Cerebellar cortex (tissue), 1 donor: ENCODE data around the gene CPEB1.

Experiments used
- DNase-seq: peaks from one replicate; pipeline ENCODE4 v3.0.0-alpha.2; 2015; ENCODE audit warnings: low spot score

The CPEB1 gene

DNA sequence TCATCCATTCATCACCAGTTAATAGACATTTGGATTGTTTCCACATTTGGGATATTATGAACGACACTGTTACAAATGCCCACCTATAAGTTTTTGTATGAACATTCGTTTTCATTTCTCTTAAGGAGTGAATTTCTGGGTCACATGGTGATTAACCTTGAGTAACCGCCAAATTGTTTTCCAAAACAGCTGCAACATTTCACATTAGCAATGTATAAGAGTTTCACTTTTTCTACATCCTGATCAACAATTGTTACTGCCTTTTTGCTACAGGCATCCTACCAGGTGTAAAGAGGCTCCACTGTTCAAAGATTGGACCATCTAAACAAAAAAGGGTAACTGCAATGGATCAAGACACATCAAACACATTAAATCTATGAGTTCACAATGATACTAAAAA lies 52.0 kb downstream of the CPEB1 start:
- DNase-seq: no peak

- no peak for DNase-seq
These were observed 59.4 kb downstream of the CPEB1 start for GRCh38 chr15:82587805-82588204.

DNA sequence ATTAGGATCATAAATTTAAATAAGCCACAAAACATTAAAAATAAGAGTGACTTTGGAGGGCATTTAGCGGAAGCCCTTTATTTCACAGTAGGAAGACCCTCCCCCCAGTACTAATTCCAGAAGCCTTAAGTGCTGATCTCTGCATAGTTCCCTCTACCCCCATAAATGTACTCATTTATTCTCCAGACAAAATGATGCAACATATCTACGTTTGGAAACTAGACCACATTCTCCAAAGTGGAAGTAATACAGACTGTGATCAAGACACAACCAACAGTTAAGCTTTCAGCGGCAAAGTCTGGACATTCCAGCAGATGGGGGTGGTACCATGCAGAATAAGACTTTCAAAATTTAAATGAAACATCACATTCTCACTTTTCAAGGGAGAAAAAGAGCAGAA lies 62.1 kb downstream of the CPEB1 start:
- DNase-seq: no peak

- no peak for DNase-seq
These were observed 66.5 kb downstream of the CPEB1 start for GRCh38 chr15:82580713-82581112.

DNA sequence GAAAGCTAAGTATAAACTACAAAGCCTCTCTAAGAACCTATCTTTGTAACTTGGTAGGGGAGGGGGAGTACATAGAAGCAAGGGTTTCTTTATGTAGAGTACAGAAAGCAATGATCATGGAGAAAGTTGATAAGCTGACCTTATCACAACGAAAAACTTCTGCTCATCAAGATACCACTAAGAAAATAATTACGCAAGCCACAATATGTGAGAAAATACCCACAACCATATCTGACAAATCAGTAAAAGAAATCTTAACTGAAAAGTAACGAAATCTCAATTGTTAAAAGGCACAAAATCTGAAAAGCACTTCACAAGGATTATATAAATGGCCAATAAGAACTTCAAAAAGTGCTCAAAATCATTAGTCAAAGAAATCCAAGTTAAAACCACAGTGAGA lies 71.8 kb downstream of the CPEB1 start:
- no peak for DNase-seq

- DNase-seq: no peak
These were observed 74.2 kb downstream of the CPEB1 start for GRCh38 chr15:82572986-82573385.

- DNase-seq: peak; percentile 52
These were observed 74.9 kb downstream of the CPEB1 start for GRCh38 chr15:82572311-82572710.

GRCh38 chr15:82571722-82572222 lies 75.4 kb downstream of the CPEB1 start:
- peak; percentile 93 for DNase-seq

GRCh38 chr15:82570721-82571508 lies 76.2 kb downstream of the CPEB1 start:
- peak; percentile 50 for DNase-seq

DNA sequence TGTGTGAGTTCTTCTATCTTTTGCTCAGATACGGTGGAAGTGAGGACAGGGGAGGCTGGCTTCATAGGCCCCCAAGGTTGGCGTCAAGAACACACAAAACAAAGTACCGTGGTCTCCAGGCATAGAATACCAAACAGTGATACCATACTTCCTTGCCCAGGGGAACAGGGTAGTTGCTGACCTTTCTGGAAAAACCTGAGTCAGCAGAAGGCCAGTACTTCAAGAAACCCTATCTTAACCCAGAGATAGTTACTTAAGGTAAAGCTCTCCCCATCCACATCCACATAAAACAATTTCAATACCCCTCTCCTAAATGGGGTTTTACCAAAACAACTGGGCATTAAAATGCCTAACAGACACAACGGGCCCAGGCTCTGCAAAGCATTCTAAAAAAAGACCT lies 77.3 kb downstream of the CPEB1 start:
- DNase-seq: peak; percentile 43

GRCh38 chr15:82568986-82569385 lies 78.2 kb downstream of the CPEB1 start:
- no peak for DNase-seq

GRCh38 chr15:82567661-82568060 lies 79.5 kb downstream of the CPEB1 start:
- DNase-seq: no peak

GRCh38 chr15:82566690-82567089 lies 80.5 kb downstream of the CPEB1 start:
- no peak for DNase-seq

DNA sequence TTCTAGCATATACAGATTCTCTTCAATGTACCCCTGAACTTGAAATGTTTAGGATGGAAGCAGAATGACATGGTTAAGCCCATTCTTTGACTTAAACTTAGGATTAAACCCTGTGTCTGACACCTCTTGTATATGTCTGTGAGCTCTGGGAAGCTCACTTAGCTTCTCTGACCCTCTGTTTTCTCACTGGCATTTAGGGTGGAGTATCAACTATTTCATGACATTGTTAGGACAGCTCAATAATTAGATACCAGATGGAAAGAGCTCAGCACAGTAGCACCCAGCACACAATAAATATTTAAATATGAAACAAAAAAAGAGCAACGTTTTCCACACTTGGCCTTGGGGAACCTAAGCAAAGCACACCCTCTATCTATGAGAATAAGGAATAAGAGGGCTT lies 88.7 kb downstream of the CPEB1 start:
- DNase-seq: no peak

GRCh38 chr15:82556315-82557035 lies 90.7 kb downstream of the CPEB1 start:
- DNase-seq: no peak

- DNase-seq: no peak
These were observed 92.3 kb downstream of the CPEB1 start for GRCh38 chr15:82554849-82555248.

GRCh38 chr15:82554351-82554750 lies 92.8 kb downstream of the CPEB1 start:
- no peak for DNase-seq

- no peak for DNase-seq
These were observed 93.3 kb downstream of the CPEB1 start for GRCh38 chr15:82553846-82554245.

DNA sequence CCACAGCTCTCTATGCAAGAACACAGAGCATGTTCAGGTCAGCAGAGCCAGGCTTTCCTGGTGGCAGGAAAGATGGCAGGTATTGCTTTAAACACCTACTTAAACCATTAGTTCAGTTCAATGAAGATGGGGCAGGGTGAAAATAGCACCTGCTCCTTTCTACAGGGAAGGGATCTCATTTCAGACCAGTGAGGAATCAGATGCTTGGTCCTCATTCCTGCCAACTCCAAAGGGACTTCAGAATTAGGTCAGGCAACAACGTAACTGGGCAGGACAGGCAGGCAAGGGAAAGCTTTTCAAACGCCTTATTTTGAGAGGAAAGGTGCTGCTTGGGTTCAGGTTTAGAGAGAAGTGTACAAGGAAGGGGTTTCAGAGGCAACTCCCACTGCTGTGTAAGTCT lies 94.3 kb downstream of the CPEB1 start:
- no peak for DNase-seq

- no peak for DNase-seq
These were observed 95.4 kb downstream of the CPEB1 start for GRCh38 chr15:82551646-82552247.

DNA sequence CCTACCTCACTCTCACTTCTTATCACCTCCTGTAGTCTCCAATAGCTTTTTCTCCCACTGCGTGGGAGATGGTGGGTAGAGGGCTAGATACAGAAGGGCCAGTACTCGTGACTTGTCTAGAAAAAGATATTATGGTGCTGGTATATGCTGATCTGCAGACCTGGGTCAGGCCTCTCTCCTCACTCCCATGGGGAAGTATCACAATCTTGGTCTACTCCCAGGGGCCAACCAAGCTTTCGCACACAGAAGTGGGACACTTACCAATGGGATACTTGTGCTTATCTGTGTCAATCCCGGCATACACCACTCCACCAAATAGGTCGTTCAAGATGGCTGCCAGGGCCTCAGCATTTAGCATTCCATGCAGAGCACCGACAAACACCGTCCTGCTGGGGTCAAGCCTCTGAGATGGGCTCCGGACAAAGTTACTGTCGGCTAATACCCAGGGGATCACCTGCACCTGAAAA lies 97.9 kb downstream of the CPEB1 start:
- no peak for DNase-seq

DNA sequence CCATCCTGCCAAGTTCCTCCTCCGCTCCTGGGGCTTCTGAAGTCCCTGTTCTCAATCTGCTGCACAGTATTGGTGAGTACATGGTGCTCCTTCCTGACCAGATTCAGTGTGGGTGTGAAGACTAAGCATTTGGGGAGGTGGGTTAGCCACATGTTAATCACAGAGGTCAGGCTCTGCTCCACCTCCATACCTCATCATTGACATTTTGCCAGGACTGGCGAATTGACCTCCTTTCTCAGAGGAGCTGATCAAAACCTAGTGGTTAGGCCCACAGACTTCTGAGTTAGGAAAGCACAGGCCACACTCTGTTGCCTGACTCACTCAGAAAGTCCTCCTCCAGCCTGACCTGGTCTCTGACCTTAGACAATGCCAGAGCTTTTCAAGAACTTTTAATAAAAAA lies 98.5 kb downstream of the CPEB1 start:
- no peak for DNase-seq

DNA sequence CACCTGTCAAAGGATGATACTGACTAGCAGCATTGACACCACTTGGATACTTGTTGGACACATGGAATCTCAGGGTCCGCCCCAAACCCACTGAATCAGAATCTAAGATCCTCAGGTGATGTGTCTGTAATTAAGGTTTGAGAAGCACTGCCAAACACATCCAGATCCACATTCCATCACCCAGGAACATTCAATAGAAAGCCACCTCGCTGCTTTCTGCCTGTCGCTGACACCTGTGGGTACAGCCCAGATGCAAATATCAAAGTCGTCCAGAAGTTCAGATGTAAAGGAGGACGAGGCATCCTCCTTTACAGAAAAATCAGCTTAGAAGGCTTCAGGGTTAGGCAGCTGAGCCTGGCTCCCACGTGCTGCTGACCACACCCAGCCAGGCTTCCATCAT lies 101.7 kb downstream of the CPEB1 start:
- DNase-seq: no peak
